ENCODE results near the gene GM2A.

GM2A gene

GRCh38 chr5:151313357-151313756, 60.4 kb downstream of the GM2A start:
- Histone ChIP-seq H3K4me1 (ENCODE audit: control insufficient read depth, insufficient read depth, low read length) (peaks cover 10% of the 10 kb centered on the region), H3K9ac (ENCODE audit: low read length) (no peak overlapping the region), H3K27me3 (replicated peaks; ENCODE audit: control insufficient read depth, insufficient read depth, low read length) (peaks cover 5% of the 10 kb centered on the region), H3K36me3 (ENCODE audit: control insufficient read depth, insufficient read depth, low read length, severe bottlenecking) (no peaks in the 10 kb centered on the region), H3K4me3 (ENCODE audit: low read length) (no peak overlapping the region), H3K9me3 (ENCODE audit: control insufficient read depth, low read length) (no peaks in the 10 kb centered on the region)
- no peak for DNase-seq (ENCODE audit: low read depth)

DNA sequence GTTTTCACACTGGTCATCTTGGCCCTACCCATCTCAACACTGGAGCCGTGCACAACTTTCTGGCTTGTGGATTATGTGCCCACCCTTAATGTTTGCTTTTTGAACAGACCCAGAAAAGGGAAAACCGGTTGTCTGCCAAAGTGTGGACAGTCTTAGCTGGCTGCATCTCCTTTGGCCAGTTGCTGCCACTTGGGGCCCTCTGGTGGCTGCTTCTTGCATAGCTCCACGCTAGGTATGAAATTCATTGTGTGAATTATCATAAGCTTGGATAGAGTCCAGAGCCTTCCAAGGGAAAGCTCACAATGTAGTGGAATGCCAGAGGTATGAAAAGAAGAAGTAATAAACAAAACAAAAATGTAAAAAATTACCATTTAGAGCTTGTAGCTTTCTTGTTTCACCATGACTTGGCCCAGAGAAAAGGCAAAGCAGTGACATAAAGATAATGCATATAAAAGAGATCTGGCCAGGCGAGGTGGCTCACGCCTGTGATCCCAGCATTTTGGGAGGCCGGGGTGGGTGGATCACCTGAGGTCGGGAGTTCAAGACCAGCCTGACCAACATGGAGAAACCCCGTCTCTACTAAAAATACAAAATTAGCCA, 63.1 kb downstream of the GM2A start:
- Histone ChIP-seq H3K36me3 (ENCODE audit: control insufficient read depth, insufficient read depth, low read length, severe bottlenecking) (no peaks in the 10 kb centered on the region), H3K27me3 (replicated peaks; ENCODE audit: control insufficient read depth, insufficient read depth, low read length) (peaks cover 5% of the 10 kb centered on the region), H3K4me1 (ENCODE audit: control insufficient read depth, insufficient read depth, low read length) (peaks cover 14% of the 10 kb centered on the region), H3K9me3 (ENCODE audit: control insufficient read depth, low read length) (no peaks in the 10 kb centered on the region), H3K9ac (ENCODE audit: low read length) (no peak overlapping the region), H3K4me3 (ENCODE audit: low read length) (no peak overlapping the region)
- DNase-seq (ENCODE audit: low read depth) = peak; percentile 89

DNA sequence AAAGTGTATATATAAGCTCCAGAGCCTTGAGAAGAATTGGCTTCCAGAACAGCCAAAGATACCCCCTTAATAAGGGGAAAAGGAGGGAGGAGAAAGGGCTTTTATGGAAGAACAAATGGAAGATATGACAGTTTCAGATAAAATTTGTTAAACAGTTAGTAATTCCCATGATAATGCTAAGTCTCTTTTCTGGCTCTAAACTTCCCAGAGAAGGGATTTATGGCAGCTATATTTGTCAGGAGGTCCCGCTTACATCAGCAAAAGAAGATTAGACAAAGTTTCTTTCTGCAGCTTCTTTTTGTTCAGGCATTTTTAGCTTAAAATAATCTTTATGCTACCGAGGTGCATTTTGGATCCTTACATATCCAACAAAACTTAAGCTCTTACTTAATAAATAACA, 64.9 kb downstream of the GM2A start:
- H3K4me1 ChIP-seq (ENCODE audit: control insufficient read depth, insufficient read depth, low read length) = peaks cover 14% of the 10 kb centered on the region

GRCh38 chr5:151318850-151319732, 66.1 kb downstream of the GM2A start:
- Histone ChIP-seq H3K36me3 (ENCODE audit: control insufficient read depth, insufficient read depth, low read length, severe bottlenecking) (no peaks in the 10 kb centered on the region), H3K4me3 (ENCODE audit: low read length) (no peak overlapping the region), H3K9me3 (ENCODE audit: control insufficient read depth, low read length) (no peaks in the 10 kb centered on the region), H3K4me1 (ENCODE audit: control insufficient read depth, insufficient read depth, low read length) (peaks cover 8% of the 10 kb centered on the region), H3K27me3 (replicated peaks; ENCODE audit: control insufficient read depth, insufficient read depth, low read length) (peaks cover 5% of the 10 kb centered on the region), H3K9ac (ENCODE audit: low read length) (no peak overlapping the region)
- peak; percentile 30 for DNase-seq (ENCODE audit: low read depth)

More for the DNA sequence above, 64.9 kb downstream of the GM2A start:
- no peak overlapping the region for H3K4me3 ChIP-seq (ENCODE audit: low read length)
- no peaks in the 10 kb centered on the region for H3K36me3 ChIP-seq (ENCODE audit: control insufficient read depth, insufficient read depth, low read length, severe bottlenecking)
- peaks cover 5% of the 10 kb centered on the region for H3K27me3 ChIP-seq (replicated peaks; ENCODE audit: control insufficient read depth, insufficient read depth, low read length)
- no peak overlapping the region for H3K9ac ChIP-seq (ENCODE audit: low read length)
- no peaks in the 10 kb centered on the region for H3K9me3 ChIP-seq (ENCODE audit: control insufficient read depth, low read length)
- DNase-seq (ENCODE audit: low read depth) = no peak

All from adipocyte (in vitro differentiated cells).